Stimulated activated CD4-positive, alpha-beta T cell treated with anti-CD3 and anti-CD28 coated beads, Interleukin-15, amount 100 ng/mL, for 1 hour (primary cell): ENCODE data around the gene MBNL1.
"Not testable (repeated sequence)": the region's sequence is repeated elsewhere in the genome, so short reads cannot be mapped to it uniquely, and the experiment has no call there.

Experiments used
- DNase-seq, 2 donors: peaks; one replicate each; pipeline ENCODE4 v3.0.0-alpha.2; 2020; ENCODE audit warnings: low read depth in 1 of 2, low spot score in 1 of 2

The MBNL1 gene

DNA sequence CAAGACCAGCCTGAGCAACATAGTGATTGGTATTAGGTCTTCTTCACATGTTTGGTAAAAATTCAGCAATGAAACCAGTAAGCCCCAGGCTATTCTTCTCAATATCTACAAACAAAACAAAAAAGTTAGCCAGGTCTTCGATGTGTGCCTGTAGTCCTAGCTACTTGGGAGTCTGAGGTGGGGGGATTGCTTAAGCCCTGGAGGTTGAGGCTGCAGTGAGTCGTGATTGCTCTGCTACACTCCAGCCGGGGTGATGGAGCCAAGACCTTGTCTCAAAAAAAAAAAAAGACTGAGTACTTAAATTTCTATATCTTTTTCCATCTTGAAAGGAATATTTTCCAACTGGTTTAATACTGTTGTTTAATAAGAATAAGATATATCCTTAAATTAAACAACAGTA is 106.8 kb downstream of the MBNL1 start:
- DNase-seq: no peak

DNA sequence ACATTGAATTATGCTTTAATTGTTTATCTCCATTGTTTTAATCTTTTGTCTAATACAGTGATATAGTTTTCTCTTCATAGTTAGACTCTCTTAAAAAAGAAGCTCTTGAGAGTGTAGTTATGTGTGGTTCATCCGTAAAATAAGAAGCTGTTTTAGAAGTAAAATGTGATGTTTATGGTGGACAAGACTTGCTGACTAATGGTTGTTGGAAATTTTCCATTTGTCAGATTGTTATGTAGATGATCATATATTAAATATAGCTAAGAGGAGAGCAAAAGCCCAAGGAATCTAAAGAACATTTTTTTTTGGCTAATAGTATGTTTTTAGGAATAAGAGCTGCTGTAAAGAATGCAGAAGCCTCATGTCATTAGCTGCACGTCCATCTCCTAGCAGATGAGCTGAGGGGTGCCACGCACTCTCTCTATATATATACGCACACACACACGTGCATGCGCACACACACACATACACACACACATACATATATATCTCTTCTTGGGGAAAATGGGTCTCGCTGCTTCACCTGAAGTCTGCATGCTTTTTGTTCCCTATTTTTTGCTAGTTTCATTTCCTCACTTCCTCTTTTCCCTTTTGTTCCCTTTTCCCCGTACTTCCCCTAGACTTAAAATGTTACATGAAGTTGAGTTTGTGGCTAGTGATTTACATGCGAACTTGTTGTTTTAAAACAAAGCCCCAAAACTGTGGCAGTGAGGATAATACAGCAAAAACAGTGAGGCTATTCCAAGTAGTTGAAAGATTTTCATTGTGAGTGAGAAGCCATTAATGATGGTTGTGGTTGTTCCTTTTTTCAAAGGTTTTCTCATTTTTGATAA is 107.8 kb downstream of the MBNL1 start:
- DNase-seq: no peak

DNA sequence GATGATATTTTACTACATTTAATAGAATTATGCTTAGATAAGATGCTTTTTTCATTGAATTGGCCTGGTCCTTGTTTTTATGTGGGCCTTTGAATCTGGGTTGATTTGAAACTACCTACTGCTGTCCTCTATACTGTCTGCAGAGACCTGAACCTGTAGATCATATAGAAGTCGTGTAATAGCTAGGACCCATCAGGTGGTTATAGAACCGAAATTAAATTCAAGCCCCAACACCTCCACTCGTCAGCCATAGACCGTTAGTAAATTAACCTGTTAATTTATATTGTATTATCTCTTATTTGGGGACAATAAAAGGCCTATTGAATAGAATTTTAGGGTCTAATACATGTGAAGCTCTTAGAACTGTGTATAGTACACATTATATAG is 108.4 kb downstream of the MBNL1 start:
- no peak for DNase-seq

- no peak for DNase-seq
Measured at GRCh38 chr3:152379415-152380042, 110.8 kb downstream of the MBNL1 start.

GRCh38 chr3:152380043-152380442 is 111.3 kb downstream of the MBNL1 start:
- no peak for DNase-seq

DNA sequence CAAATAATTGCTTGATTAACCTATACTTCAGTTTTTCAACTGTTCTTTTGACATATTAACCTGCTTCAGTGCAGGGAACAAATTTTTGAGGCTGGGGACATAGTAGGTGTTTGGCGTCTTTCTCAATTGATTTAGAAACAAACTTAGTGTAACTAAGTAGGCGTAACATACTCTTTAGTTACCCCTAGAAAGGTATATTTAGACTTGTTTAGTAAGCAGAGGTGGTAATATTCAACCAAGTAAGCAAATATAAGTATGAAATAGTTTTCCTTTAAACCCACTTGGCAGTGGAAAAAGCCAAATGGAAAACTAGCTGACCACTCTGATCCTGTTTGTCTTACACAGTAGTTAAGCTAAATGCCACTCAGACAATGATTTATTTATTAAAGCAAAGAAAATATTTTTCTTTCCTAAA is 113.2 kb downstream of the MBNL1 start:
- DNase-seq: no peak

- DNase-seq: no peak
Measured at GRCh38 chr3:152382312-152383135, 113.8 kb downstream of the MBNL1 start.

- DNase-seq: no peak
Measured at GRCh38 chr3:152383136-152383606, 114.4 kb downstream of the MBNL1 start.

GRCh38 chr3:152384412-152384811 is 115.7 kb downstream of the MBNL1 start:
- DNase-seq: no peak

DNA sequence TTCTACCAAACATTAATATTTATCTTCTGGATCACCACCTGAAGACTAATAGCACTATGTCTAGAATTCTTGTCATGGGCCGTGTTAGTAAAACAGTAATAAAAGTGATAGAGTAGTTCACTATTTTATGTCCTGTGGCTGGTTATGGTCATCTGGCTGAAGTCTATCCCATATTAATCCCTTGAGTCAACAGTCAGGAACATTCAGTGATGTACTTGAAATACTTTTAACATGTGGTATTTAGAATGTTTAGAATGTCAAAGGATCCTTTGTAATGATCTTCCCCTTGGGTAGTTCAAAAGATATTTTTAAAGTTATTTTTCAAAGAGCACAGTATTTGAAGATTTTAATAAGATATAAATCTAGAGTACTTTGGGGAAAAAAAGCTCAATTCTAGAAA is 117.0 kb downstream of the MBNL1 start:
- DNase-seq: no peak

GRCh38 chr3:152386208-152386607 is 117.5 kb downstream of the MBNL1 start:
- no peak for DNase-seq

GRCh38 chr3:152388631-152389030 is 119.9 kb downstream of the MBNL1 start:
- no peak for DNase-seq

DNA sequence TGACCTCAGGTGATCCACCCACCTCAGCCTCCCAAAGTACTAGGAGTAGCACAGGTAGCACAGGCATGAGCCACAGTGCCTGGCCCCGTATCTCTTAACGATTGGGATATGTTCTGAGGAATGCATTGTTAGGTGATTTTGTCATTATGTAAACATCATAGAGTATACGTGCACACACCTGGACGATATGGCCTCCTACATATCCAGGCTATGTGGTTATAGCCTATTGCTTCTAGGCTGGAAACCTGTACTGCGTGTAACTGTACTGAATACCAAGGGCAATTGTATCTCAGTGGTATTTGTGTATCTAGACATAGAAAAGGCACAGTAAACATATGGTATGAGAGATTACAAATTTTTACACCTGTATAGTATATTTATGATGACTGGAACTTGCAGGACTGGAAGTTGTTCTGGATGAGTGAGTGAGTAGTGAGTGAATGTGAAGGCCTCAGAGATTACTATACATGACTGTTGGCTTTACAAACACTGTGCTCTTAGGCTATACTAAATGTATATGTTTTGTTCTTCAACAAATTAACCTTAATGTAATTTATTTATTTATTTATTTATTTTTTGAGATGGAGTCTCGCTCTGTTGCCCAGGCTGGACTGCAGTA is 120.7 kb downstream of the MBNL1 start:
- no peak for DNase-seq

GRCh38 chr3:152390647-152391046 is 121.9 kb downstream of the MBNL1 start:
- DNase-seq: no peak

GRCh38 chr3:152391671-152392070 is 122.9 kb downstream of the MBNL1 start:
- DNase-seq: no peak

GRCh38 chr3:152392272-152392880 is 123.6 kb downstream of the MBNL1 start:
- no peak for DNase-seq

GRCh38 chr3:152394246-152394645 is 125.5 kb downstream of the MBNL1 start:
- no peak for DNase-seq

GRCh38 chr3:152395764-152396163 is 127.0 kb downstream of the MBNL1 start:
- no peak for DNase-seq

DNA sequence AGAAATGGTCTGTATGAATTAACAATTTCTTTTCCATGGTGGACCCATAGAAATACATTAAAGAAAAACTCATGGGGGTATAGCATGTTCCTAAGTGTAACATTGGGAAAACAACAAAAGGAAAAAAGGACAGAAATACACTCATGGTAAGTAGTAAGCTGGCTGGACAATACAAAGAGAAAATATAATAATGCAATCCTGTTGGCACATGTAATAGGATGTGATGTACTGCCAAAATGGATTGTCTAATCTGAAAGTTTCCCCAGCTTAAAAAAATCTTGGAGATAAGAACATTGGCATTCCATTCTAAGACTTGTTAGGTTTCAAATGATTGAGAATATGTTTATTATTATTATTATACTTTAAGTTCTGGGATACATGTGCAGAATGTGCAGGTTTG is 128.1 kb downstream of the MBNL1 start:
- no peak for DNase-seq

GRCh38 chr3:152397348-152397747 is 128.6 kb downstream of the MBNL1 start:
- not testable (repeated sequence) for DNase-seq

DNA sequence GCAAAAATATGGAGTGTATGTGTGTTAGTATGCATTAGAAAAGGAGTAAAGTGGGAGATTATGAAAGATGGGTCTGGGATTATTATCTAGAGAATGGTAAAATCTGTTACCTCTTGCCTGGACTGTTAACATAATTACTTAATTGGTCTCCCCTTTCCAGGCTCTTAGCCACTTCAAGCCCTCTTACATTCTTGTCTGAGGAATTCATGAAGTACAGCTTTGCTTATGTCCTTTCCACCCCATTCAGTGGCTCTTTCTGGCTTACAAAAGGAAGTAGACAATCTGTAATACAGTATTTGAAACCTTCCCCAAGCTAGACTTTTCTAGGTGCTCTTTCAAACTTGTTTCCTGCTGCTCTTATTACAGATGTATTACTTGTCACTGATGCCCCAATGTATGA is 129.8 kb downstream of the MBNL1 start:
- no peak for DNase-seq
